ENCODE measurements around the gene RFK. TPM values are rescaled to one million over a fixed set of nuclear protein-coding genes. Genes with fewer than 3 reads are reported as not detected.

RFK gene
- total RNA-seq, 2 donors from 2014 or later = 16.5 to 17.4 TPM

DNA sequence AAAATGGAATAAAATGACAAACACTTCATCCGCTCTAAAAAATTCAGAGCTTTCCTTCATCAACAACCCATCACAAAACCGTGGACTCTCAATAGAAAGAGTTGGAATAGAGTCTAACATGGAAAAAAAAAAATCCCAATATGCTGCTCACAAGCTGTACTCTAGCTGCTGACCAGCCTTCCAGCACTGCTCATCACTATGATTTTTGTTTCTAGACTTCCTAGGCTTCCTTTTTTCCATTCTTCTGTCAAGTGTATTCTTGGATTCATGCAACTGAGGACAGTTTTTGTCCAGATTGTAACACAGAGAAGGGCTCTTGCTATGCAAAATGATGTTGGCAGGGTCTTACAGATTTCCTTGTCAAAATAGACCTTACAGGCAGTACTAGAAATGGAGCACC lies 34.5 kb downstream of the RFK start:
- no peaks in the 10 kb centered on the region for H3K27me3 ChIP-seq (ENCODE audit: control insufficient read depth, insufficient read depth, low read length, poor library complexity, severe bottlenecking)
- Mint-ChIP-seq H3K4me3 (no peak overlapping the region), H3K27ac (no peak overlapping the region), H3K27me3 (ENCODE audit: insufficient read depth) (no peaks in the 10 kb centered on the region), H3K36me3 (ENCODE audit: low read depth) (no peaks in the 10 kb centered on the region), H3K9me3 (no peaks in the 10 kb centered on the region), H3K4me1 (peaks cover 18% of the 10 kb centered on the region)
- H3K9ac ChIP-seq (ENCODE audit: extremely low read depth, low read length, poor library complexity, severe bottlenecking) = no peak overlapping the region
- H3K4me1 ChIP-seq (ENCODE audit: control insufficient read depth, insufficient read depth, low read length) = no peaks in the 10 kb centered on the region
- DNase-seq = no peak
- WGBS, 2 experiments (ENCODE audit: insufficient coverage in 1 of 2, insufficient read length in 1 of 2) = 100% methylated on average over 1 to 2 of the region's 2 CpGs
- no peak overlapping the region for H3K4me3 ChIP-seq (ENCODE audit: low read length)
- no peak overlapping the region for H3K27ac ChIP-seq (ENCODE audit: low read depth, low read length)
- TF ChIP-seq, protein P1, sequence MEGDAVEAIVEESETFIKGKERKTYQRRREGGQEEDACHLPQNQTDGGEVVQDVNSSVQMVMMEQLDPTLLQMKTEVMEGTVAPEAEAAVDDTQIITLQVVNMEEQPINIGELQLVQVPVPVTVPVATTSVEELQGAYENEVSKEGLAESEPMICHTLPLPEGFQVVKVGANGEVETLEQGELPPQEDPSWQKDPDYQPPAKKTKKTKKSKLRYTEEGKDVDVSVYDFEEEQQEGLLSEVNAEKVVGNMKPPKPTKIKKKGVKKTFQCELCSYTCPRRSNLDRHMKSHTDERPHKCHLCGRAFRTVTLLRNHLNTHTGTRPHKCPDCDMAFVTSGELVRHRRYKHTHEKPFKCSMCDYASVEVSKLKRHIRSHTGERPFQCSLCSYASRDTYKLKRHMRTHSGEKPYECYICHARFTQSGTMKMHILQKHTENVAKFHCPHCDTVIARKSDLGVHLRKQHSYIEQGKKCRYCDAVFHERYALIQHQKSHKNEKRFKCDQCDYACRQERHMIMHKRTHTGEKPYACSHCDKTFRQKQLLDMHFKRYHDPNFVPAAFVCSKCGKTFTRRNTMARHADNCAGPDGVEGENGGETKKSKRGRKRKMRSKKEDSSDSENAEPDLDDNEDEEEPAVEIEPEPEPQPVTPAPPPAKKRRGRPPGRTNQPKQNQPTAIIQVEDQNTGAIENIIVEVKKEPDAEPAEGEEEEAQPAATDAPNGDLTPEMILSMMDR (conservative IDR thresholded peaks at IDR 0.05) = no peak
- no peaks in the 10 kb centered on the region for H3K36me3 ChIP-seq (ENCODE audit: control insufficient read depth, insufficient read depth, low read length)
- no peaks in the 10 kb centered on the region for H3K9me3 ChIP-seq (ENCODE audit: control insufficient read depth, low read length)

DNA sequence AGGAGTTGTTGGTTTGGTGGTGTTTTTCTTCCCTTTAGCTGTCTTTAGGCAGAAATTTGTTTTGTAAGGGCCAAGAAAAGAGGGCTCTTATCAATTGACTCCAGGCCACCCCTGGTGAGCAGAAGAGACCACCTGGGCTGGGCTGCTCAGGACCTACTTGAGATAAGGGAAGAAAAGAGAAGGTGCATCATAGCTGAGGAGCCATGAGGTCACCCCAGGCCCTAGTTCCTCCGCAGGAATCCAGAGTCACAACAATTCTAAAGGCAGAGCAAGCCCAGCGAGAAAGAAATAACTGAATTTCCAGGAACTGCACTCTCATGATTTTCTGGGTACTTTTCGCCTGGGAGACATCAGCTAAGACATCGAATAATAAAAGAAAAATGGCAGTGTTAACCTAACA lies 34.9 kb downstream of the RFK start:
- TF ChIP-seq, protein P1 (conservative IDR thresholded peaks at IDR 0.05) = no peak
- Histone ChIP-seq H3K4me1 (ENCODE audit: control insufficient read depth, insufficient read depth, low read length) (no peaks in the 10 kb centered on the region), H3K4me3 (ENCODE audit: low read length) (no peak overlapping the region), H3K36me3 (ENCODE audit: control insufficient read depth, insufficient read depth, low read length) (no peaks in the 10 kb centered on the region), H3K27ac (ENCODE audit: low read depth, low read length) (no peak overlapping the region), H3K27me3 (ENCODE audit: control insufficient read depth, insufficient read depth, low read length, poor library complexity, severe bottlenecking) (no peaks in the 10 kb centered on the region), H3K9ac (ENCODE audit: extremely low read depth, low read length, poor library complexity, severe bottlenecking) (no peak overlapping the region), H3K9me3 (ENCODE audit: control insufficient read depth, low read length) (no peaks in the 10 kb centered on the region)
- 93 to 97% methylated on average over 3 to 4 of the region's 4 CpGs for WGBS, 2 experiments (ENCODE audit: insufficient coverage in 1 of 2, insufficient read length in 1 of 2)
- no peak overlapping the region for H3K4me3 Mint-ChIP-seq
- H3K27ac Mint-ChIP-seq = no peak overlapping the region
- H3K9me3 Mint-ChIP-seq = no peaks in the 10 kb centered on the region
- no peaks in the 10 kb centered on the region for H3K27me3 Mint-ChIP-seq (ENCODE audit: insufficient read depth)
- no peaks in the 10 kb centered on the region for H3K36me3 Mint-ChIP-seq (ENCODE audit: low read depth)
- DNase-seq = no peak
- peaks cover 17% of the 10 kb centered on the region for H3K4me1 Mint-ChIP-seq

DNA sequence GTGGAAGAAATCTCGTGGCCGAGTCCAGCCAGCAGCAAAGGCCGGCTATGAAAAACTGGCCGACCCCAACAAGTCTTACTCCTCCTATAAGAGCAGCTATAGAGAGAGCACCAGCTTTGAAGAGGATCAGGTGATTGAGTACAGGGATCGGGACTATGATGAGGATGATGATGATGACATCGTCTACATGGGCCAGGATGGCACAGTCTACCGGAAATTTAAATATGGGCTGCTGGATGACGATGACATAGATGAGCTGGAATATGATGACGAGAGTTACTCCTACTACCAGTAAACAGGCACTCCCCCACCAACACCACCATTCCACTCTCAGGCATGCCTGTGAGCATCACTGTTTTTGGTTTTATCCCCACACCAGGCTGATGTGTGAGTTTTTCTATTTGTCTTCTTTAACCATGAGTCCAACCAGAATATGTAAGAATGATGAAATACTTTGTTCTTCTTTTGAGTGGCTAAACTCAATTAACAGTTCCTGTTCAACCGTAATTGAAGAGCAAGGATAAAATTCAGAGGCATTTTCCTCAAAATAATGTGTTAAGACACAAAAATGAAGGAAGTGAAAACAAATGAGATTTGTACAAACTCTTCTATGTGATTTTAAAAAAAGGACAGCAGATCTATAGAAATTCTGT lies 35.5 kb downstream of the RFK start:
- no peak overlapping the region for H3K4me3 Mint-ChIP-seq
- Histone ChIP-seq H3K27ac (ENCODE audit: low read depth, low read length) (no peak overlapping the region), H3K9me3 (ENCODE audit: control insufficient read depth, low read length) (no peaks in the 10 kb centered on the region), H3K9ac (ENCODE audit: extremely low read depth, low read length, poor library complexity, severe bottlenecking) (no peak overlapping the region), H3K4me1 (ENCODE audit: control insufficient read depth, insufficient read depth, low read length) (no peaks in the 10 kb centered on the region), H3K36me3 (ENCODE audit: control insufficient read depth, insufficient read depth, low read length) (no peaks in the 10 kb centered on the region), H3K27me3 (ENCODE audit: control insufficient read depth, insufficient read depth, low read length, poor library complexity, severe bottlenecking) (no peaks in the 10 kb centered on the region), H3K4me3 (ENCODE audit: low read length) (no peak overlapping the region)
- peaks cover 19% of the 10 kb centered on the region for H3K4me1 Mint-ChIP-seq
- WGBS, 2 experiments (ENCODE audit: insufficient coverage in 1 of 2, insufficient read length in 1 of 2) = 96 to 100% methylated on average over 4 to 10 of the region's 10 CpGs
- H3K9me3 Mint-ChIP-seq = no peaks in the 10 kb centered on the region
- no peak for DNase-seq
- no peak overlapping the region for H3K27ac Mint-ChIP-seq
- H3K36me3 Mint-ChIP-seq (ENCODE audit: low read depth) = no peaks in the 10 kb centered on the region
- H3K27me3 Mint-ChIP-seq (ENCODE audit: insufficient read depth) = peaks cover 3% of the 10 kb centered on the region
- TF ChIP-seq, protein P1 (conservative IDR thresholded peaks at IDR 0.05) = no peak

Measured in endodermal cell (in vitro differentiated cells).